SK-N-SH (cell line): ENCODE measurements around the gene ARL8A. TPM values are rescaled to one million over a fixed set of nuclear protein-coding genes. Genes with fewer than 3 reads are reported as not detected.

Experiments used
- CTCF ChIA-PET: fragments of 300-600, 350-600 bp; formaldehyde crosslinking; extraction: SDS; loops from one replicate; lab custom pipeline; 2021; lab: Yijun Ruan, JAX
- POLR2A ChIA-PET: fragments of 350-600 bp; sonication (Branson Sonifier 250); formaldehyde crosslinking; extraction: SDS; loops from one replicate; lab custom pipeline; 2020; ENCODE audit warnings: antibody characterized with exemption, inconsistent platforms; lab: Yijun Ruan, JAX
- DNase-seq: peaks from one replicate; pipeline ENCODE4 v3.0.0; 2012
- H2AFZ ChIP-seq: fragments of 200-600 bp; sonication (generic); 2 replicates; pipeline ENCODE4 v1.8.1; 2016; ENCODE audit warnings: antibody characterized with exemption, mild to moderate bottlenecking, low read depth
- H3F3A ChIP-seq: fragments of 200-600 bp; sonication (generic); replicated peaks from 2 replicates; pipeline ENCODE3; 2016; ENCODE audit warnings: antibody characterized with exemption, mild to moderate bottlenecking; ENCODE audit not compliant: insufficient read depth
- H3K27ac ChIP-seq, 2 experiments: fragments of 200-500 bp in 1 of 2; fragments of 200-600 bp in 1 of 2; sonication (Bioruptor generic) in 1 of 2; sonication (generic), shearing (Covaris generic) in 1 of 2; 2 replicates each; pipeline versions ENCODE4 v1.5.1 to v1.6.1; 2014 to 2016; ENCODE audit warnings: low read depth in 2 of 2, inconsistent platforms in 1 of 2, low read length in 1 of 2, mild to moderate bottlenecking in 1 of 2, mixed read lengths in 1 of 2
- H3K27me3 ChIP-seq: fragments of 200-600 bp; sonication (generic), shearing (Covaris generic); 2 replicates; pipeline ENCODE4 v1.6.1; 2016; ENCODE audit warnings: mixed run types; ENCODE audit not compliant: insufficient read depth
- H3K36me3 ChIP-seq, 2 experiments: fragments of 200-500 bp in 1 of 2; fragments of 200-600 bp in 1 of 2; sonication (Bioruptor generic) in 1 of 2; sonication (generic) in 1 of 2; replicated peaks in 1 of 2; 2 replicates each; pipeline versions ENCODE3 to v1.5.1; 2014 to 2016; ENCODE audit warnings: low read length in 1 of 2, mild to moderate bottlenecking in 1 of 2; ENCODE audit not compliant: insufficient read depth in 2 of 2, control insufficient read depth in 1 of 2
- H3K4me1 ChIP-seq, 2 experiments: fragments of 200-500 bp in 1 of 2; fragments of 200-600 bp in 1 of 2; sonication (Bioruptor generic) in 1 of 2; sonication (generic), shearing (Covaris generic) in 1 of 2; 2 replicates each; pipeline versions ENCODE4 v1.5.1 to v1.6.1; 2014 to 2016; ENCODE audit warnings: low read depth in 1 of 2, low read length in 1 of 2, mixed run types in 1 of 2; ENCODE audit not compliant: insufficient read depth in 2 of 2, control insufficient read depth in 1 of 2
- H3K4me2 ChIP-seq: fragments of 200-600 bp; sonication (generic), shearing (Covaris generic); 2 replicates; pipeline ENCODE4 v1.6.1; 2017; ENCODE audit warnings: mixed run types
- H3K4me3 ChIP-seq, 2 experiments: fragments of 200-500 bp in 1 of 2; fragments of 200-600 bp in 1 of 2; sonication (Bioruptor generic) in 1 of 2; sonication (generic), shearing (Covaris generic) in 1 of 2; 2 replicates each; pipeline versions ENCODE4 v1.5.1 to v1.8.1; 2014 to 2016; ENCODE audit warnings: low read depth in 2 of 2, inconsistent platforms in 1 of 2, low read length in 1 of 2, mild to moderate bottlenecking in 1 of 2, mixed read lengths in 1 of 2, moderate library complexity in 1 of 2
- H3K79me2 ChIP-seq: fragments of 200-600 bp; sonication (generic); 2 replicates; pipeline ENCODE4 v1.8.1; 2017; ENCODE audit warnings: mild to moderate bottlenecking; ENCODE audit not compliant: insufficient read depth
- H3K9ac ChIP-seq: fragments of 200-600 bp; sonication (generic); 2 replicates; pipeline ENCODE4 v1.6.1; 2017; ENCODE audit warnings: mixed run types
- H3K9me2 ChIP-seq: fragments of 200-600 bp; sonication (generic); 2 replicates; pipeline ENCODE4 v1.6.1; 2017; ENCODE audit warnings: mixed run types
- H3K9me3 ChIP-seq: fragments of 200-600 bp; sonication (generic); 2 replicates; pipeline ENCODE4 v1.6.1; 2017; ENCODE audit warnings: mixed run types, mild to moderate bottlenecking, moderate library complexity
- H4K20me1 ChIP-seq: fragments of 200-600 bp; sonication (generic); 2 replicates; pipeline ENCODE4 v1.6.1; 2017; ENCODE audit warnings: mild to moderate bottlenecking, mixed run types; ENCODE audit not compliant: insufficient read depth
- EP300 ChIP-seq, 2 experiments: IDR thresholded peaks; 2 replicates each; pipeline versions ENCODE4 v1.4.0 to v1.6.1; 2012; ENCODE audit warnings: borderline replicate concordance in 1 of 2, low read depth in 1 of 2, low read length in 1 of 2
- FOSL2 ChIP-seq: IDR thresholded peaks from 2 replicates; pipeline ENCODE4 v1.4.0; 2012; ENCODE audit warnings: low read depth, mild to moderate bottlenecking, moderate library complexity, borderline replicate concordance
- FOXM1 ChIP-seq: IDR thresholded peaks from 2 replicates; pipeline ENCODE4 v1.4.0; 2012; ENCODE audit warnings: low read depth, mild to moderate bottlenecking
- GABPA ChIP-seq: IDR thresholded peaks from 2 replicates; pipeline ENCODE4 v1.4.0; 2012; ENCODE audit warnings: low read depth, mild to moderate bottlenecking
- JUND ChIP-seq: IDR thresholded peaks from 2 replicates; pipeline ENCODE4 v1.4.0; 2012
- MXI1 ChIP-seq: IDR thresholded peaks from 2 replicates; pipeline ENCODE4 v1.6.1; 2012; ENCODE audit warnings: mild to moderate bottlenecking, low read depth, low read length, improper control_type of control experiment
- POLR2AphosphoS5 ChIP-seq: IDR thresholded peaks from 2 replicates; pipeline ENCODE4 v1.6.1; 2012; ENCODE audit warnings: low read depth, low read length
- RXRA ChIP-seq: IDR thresholded peaks from 2 replicates; pipeline ENCODE4 v1.4.0; 2012; ENCODE audit warnings: low read depth, mild to moderate bottlenecking, borderline replicate concordance
- SIN3A ChIP-seq: IDR thresholded peaks from 2 replicates; pipeline ENCODE4 v1.6.1; 2012; ENCODE audit warnings: low read depth, mild to moderate bottlenecking, low read length, moderate library complexity, borderline replicate concordance
- SMC3 ChIP-seq: IDR thresholded peaks from 2 replicates; pipeline ENCODE4 v1.6.1; 2012; ENCODE audit warnings: low read depth, low read length, improper control_type of control experiment
- TAF1 ChIP-seq: IDR thresholded peaks from 2 replicates; pipeline ENCODE4 v1.6.1; 2012; ENCODE audit warnings: low read depth, mild to moderate bottlenecking, low read length, moderate library complexity, borderline replicate concordance
- TCF12 ChIP-seq: IDR thresholded peaks from 2 replicates; pipeline ENCODE4 v1.4.0; 2012
- WGBS: methylation state at CpG from one replicate; pipeline ENCODE4 v1.1.6; 2017; ENCODE audit warnings: low lambda C conversion rate; 5-methylcytosine and 5-hydroxymethylcytosine counted together
- polyA plus RNA-seq, 3 experiments: library from polyadenylated mRNA; depleted of rRNA; stranded (reverse); fragments of >200 nt; gene quantifications; 2 replicates each; pipeline ENCODE4 v1.2.3, GENCODE V29; 2012
- TF ChIP-seq, protein P1 (sequence below): fragments of 200-600 bp; sonication (generic); IDR thresholded peaks from 2 replicates; pipeline ENCODE4 v1.6.1; 2017; ENCODE audit warnings: antibody characterized with exemption, mild to moderate bottlenecking, moderate library complexity
- TF ChIP-seq, protein P2 (sequence below): IDR thresholded peaks from 2 replicates; pipeline ENCODE4 v1.4.0; 2012; ENCODE audit warnings: low read depth
- TF ChIP-seq, protein P3 (sequence below): IDR thresholded peaks from 2 replicates; pipeline ENCODE4 v1.4.0; 2012; ENCODE audit warnings: low read depth, borderline replicate concordance
- TF ChIP-seq, protein P4 (sequence below): IDR thresholded peaks from 2 replicates; pipeline ENCODE4; 2012
- TF ChIP-seq, protein P5 (sequence below): IDR thresholded peaks from 2 replicates; pipeline ENCODE4 v1.4.0; 2012; ENCODE audit warnings: low read depth, borderline replicate concordance

The ARL8A gene
- polyA plus RNA-seq, 1 of the 3 experiments (the other 2 are of a cell fraction): 66.9 TPM

DNA sequence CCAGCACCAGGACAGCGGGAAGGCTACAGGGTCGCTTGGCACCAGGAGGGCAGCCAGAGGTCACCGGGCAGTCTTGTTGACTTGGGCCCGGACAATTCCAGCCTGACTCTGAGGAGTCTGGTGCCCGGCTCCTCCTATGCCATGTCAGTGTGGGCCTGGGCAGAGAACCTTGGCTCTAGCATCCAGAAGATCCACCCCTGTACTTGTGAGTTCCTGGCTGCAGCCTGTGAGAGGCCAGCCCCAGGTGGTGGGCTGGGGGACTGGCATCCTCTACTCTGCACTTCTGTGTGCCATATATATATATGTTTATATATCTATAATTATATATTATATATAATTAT, 27.4 kb upstream of the ARL8A start:
- Histone ChIP-seq H3F3A (no peaks in the 10 kb centered on the region), H3K27ac (no peak overlapping the region; a peak in 1 of 4 replicates), H3K9ac (no peak overlapping the region), H3K4me1 (peaks cover 0 to 36% of the 10 kb centered on the region in 2 experiments; a peak in 1 of 4 replicates), H3K9me2 (no peaks in the 10 kb centered on the region), H3K79me2 (no peaks in the 10 kb centered on the region), H3K36me3 (no peaks in the 10 kb centered on the region), H3K4me3 (no peak overlapping the region), H3K4me2 (no peak overlapping the region), H2AFZ (no peak overlapping the region), H4K20me1 (no peaks in the 10 kb centered on the region)
- ChIA-PET POLR2A (no interaction called here), CTCF (interaction anchor here (3.8 kb wide), 1 partner anchor 14 kb away, joined by 16 read pairs; no protein-coding TSS in a partner anchor)
- no CpG with 5 or more reads among the region's 5 CpGs for WGBS
- TF ChIP-seq RXRA (no peak), SIN3A (no peak), SMC3 (no peak), JUND (no peak), TCF12 (no peak), TAF1 (no peak), MXI1 (no peak), FOXM1 (no peak), POLR2AphosphoS5 (no peak), GABPA (no peak), EP300 (IDR thresholded peaks at IDR 0.05; ENCODE audit: borderline replicate concordance in 1 of 2, low read depth in 1 of 2, low read length in 1 of 2) (no peak), FOSL2 (no peak)
- TF ChIP-seq, protein P1, sequence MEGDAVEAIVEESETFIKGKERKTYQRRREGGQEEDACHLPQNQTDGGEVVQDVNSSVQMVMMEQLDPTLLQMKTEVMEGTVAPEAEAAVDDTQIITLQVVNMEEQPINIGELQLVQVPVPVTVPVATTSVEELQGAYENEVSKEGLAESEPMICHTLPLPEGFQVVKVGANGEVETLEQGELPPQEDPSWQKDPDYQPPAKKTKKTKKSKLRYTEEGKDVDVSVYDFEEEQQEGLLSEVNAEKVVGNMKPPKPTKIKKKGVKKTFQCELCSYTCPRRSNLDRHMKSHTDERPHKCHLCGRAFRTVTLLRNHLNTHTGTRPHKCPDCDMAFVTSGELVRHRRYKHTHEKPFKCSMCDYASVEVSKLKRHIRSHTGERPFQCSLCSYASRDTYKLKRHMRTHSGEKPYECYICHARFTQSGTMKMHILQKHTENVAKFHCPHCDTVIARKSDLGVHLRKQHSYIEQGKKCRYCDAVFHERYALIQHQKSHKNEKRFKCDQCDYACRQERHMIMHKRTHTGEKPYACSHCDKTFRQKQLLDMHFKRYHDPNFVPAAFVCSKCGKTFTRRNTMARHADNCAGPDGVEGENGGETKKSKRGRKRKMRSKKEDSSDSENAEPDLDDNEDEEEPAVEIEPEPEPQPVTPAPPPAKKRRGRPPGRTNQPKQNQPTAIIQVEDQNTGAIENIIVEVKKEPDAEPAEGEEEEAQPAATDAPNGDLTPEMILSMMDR: no peak
- TF ChIP-seq, protein P2, sequence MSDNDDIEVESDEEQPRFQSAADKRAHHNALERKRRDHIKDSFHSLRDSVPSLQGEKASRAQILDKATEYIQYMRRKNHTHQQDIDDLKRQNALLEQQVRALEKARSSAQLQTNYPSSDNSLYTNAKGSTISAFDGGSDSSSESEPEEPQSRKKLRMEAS: no peak
- TF ChIP-seq, protein P3, sequence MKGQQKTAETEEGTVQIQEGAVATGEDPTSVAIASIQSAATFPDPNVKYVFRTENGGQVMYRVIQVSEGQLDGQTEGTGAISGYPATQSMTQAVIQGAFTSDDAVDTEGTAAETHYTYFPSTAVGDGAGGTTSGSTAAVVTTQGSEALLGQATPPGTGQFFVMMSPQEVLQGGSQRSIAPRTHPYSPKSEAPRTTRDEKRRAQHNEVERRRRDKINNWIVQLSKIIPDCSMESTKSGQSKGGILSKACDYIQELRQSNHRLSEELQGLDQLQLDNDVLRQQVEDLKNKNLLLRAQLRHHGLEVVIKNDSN: no peak
- TF ChIP-seq, protein P4, sequence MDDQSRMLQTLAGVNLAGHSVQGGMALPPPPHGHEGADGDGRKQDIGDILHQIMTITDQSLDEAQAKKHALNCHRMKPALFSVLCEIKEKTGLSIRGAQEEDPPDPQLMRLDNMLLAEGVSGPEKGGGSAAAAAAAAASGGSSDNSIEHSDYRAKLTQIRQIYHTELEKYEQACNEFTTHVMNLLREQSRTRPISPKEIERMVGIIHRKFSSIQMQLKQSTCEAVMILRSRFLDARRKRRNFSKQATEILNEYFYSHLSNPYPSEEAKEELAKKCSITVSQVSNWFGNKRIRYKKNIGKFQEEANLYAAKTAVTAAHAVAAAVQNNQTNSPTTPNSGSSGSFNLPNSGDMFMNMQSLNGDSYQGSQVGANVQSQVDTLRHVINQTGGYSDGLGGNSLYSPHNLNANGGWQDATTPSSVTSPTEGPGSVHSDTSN: no peak
- TF ChIP-seq, protein P5, sequence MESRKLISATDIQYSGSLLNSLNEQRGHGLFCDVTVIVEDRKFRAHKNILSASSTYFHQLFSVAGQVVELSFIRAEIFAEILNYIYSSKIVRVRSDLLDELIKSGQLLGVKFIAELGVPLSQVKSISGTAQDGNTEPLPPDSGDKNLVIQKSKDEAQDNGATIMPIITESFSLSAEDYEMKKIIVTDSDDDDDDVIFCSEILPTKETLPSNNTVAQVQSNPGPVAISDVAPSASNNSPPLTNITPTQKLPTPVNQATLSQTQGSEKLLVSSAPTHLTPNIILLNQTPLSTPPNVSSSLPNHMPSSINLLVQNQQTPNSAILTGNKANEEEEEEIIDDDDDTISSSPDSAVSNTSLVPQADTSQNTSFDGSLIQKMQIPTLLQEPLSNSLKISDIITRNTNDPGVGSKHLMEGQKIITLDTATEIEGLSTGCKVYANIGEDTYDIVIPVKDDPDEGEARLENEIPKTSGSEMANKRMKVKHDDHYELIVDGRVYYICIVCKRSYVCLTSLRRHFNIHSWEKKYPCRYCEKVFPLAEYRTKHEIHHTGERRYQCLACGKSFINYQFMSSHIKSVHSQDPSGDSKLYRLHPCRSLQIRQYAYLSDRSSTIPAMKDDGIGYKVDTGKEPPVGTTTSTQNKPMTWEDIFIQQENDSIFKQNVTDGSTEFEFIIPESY: no peak
- TF ChIP-seq, all 33 proteins: peak for 0
- H3K27me3 ChIP-seq: no peaks in the 10 kb centered on the region
- H3K9me3 ChIP-seq: no peaks in the 10 kb centered on the region
- DNase-seq: no peak
